ENCODE results near the gene CYP3A5.

Gene CYP3A5

DNA sequence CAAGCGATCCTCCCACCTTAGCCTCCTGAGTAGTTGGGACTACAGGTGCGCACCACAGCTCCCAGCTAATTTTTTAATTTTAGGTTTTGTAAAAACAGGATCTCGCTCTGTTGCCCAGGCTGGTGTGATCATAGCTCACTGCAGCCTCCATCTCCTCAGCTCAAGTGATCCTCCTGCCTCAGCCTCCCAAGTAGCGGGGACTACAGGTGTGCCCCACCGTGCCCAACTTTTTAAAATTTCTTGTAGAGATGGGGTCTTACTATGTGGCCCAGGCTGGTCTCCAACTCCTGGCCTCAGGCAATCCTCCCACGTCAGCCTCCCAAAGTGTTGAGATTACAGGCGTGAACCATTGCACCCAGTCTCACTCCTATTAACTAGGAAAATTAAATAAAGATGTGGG, 74.3 kb downstream of the CYP3A5 start:
- DNase-seq: no peak

DNA sequence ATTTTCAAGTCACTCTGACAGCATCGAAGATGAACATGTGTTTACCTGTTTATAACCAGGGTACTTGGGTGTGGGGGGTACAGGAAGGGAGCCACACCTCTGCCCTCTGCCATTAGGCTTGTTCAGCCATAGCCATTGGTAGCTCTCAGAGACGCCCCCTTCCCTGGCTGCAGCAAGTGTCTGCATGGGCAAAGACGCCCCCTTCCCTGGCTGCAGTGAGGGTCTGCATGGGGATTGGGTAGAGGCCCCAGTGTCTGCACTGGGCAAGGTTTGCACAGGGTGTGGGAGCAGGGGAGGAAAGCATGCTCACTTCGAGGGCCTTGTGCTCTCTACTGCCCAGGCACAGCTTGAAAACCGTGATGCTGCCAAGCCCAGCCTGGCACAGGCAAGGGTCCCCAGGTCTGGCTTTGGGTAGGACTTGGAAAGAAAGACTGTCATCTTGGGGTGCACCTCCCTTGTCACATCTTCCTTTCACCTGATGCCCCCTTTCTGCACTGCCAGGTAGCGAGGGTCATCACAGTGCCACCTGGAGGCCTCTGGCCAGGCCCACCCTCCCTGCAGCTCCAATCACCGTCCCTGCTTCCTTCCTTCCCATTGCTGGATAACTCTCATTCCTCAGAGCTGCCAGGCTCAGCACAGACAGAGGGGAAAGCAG, 78.0 kb downstream of the CYP3A5 start:
- no peak for DNase-seq

DNA sequence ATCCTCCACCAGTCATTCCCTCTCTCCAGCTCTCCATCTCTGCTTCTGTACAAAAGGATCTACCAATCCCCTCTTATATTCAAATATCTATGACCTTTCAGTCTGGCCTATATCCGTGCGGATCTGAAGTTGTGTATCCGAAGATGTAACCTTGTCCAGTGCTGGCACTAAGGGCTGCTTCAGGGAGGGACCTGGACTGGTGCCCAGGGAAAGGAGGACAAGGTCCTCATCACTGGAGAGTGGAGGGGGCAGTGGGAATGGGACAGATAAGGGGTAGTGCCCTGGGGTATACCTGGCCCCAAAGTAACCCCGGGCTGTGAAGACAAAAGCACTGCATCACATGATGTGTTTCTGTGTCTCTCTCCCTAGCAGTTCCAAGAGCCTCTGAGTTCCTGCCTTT, 80.0 kb downstream of the CYP3A5 start:
- no peak for DNase-seq
